ENCODE data around the gene FKRP. TPM values are rescaled to one million over a fixed set of nuclear protein-coding genes. Genes with fewer than 3 reads are reported as not detected.
"Not testable (repeated sequence)": the region's sequence is repeated elsewhere in the genome, so short reads cannot be mapped to it uniquely, and the experiment has no call there.

Gene FKRP
- total RNA-seq, 1 donor from 2014 or later: 27.8 TPM

- H3K4me3 ChIP-seq (ENCODE audit: low read depth, low read length): no peak overlapping the region
- no peak for DNase-seq (ENCODE audit: low read depth)
- TF ChIP-seq CTCF (conservative IDR thresholded peaks at IDR 0.05; ENCODE audit: low read depth, low read length): no peak
These were observed 14.0 kb downstream of the FKRP start for GRCh38 chr19:46759817-46760333.

- no peak for TF ChIP-seq CTCF (conservative IDR thresholded peaks at IDR 0.05; ENCODE audit: low read depth, low read length)
- no peak overlapping the region for H3K4me3 ChIP-seq (ENCODE audit: low read depth, low read length)
These were observed 14.5 kb downstream of the FKRP start for GRCh38 chr19:46760363-46760762.

GRCh38 chr19:46760897-46761296 is 15.0 kb downstream of the FKRP start:
- not testable (repeated sequence) for H3K4me3 ChIP-seq (ENCODE audit: low read depth, low read length); DNase-seq (ENCODE audit: low read depth)

More at GRCh38 chr19:46760363-46760762, 14.5 kb downstream of the FKRP start:
- no peak for DNase-seq (ENCODE audit: low read depth)

GRCh38 chr19:46761418-46761831 is 15.6 kb downstream of the FKRP start:
- H3K4me3 ChIP-seq (ENCODE audit: low read depth, low read length): no peak overlapping the region
- TF ChIP-seq CTCF (conservative IDR thresholded peaks at IDR 0.05; ENCODE audit: low read depth, low read length): no peak
- DNase-seq (ENCODE audit: low read depth): no peak

- no peak for TF ChIP-seq CTCF (conservative IDR thresholded peaks at IDR 0.05; ENCODE audit: low read depth, low read length)
- DNase-seq (ENCODE audit: low read depth): no peak
- H3K4me3 ChIP-seq (ENCODE audit: low read depth, low read length): no peak overlapping the region
These were observed 16.5 kb downstream of the FKRP start for GRCh38 chr19:46762245-46762890.

GRCh38 chr19:46764817-46765291 is 19.0 kb downstream of the FKRP start:
- no peak for DNase-seq (ENCODE audit: low read depth)
- no peak overlapping the region for H3K4me3 ChIP-seq (ENCODE audit: low read depth, low read length)
- TF ChIP-seq CTCF (conservative IDR thresholded peaks at IDR 0.05; ENCODE audit: low read depth, low read length): no peak

- TF ChIP-seq CTCF (conservative IDR thresholded peaks at IDR 0.05; ENCODE audit: low read depth, low read length): peak; percentile 92
- DNase-seq (ENCODE audit: low read depth): no peak
These were observed 20.9 kb downstream of the FKRP start for GRCh38 chr19:46766569-46767317.

GRCh38 chr19:46768746-46769145 is 22.9 kb downstream of the FKRP start:
- H3K4me3 ChIP-seq (ENCODE audit: low read depth, low read length); DNase-seq (ENCODE audit: low read depth): not testable (repeated sequence)

More at GRCh38 chr19:46766569-46767317, 20.9 kb downstream of the FKRP start:
- H3K4me3 ChIP-seq (ENCODE audit: low read depth, low read length): no peak overlapping the region

Measured in epithelial cell of proximal tubule (primary cell).